Endothelial cell of umbilical vein (primary cell): Measurements from ENCODE around the gene TMEM61.

Source experiments
- CTCF ChIP-seq, 2 donors: IDR thresholded peaks; 1 replicate in 1 of 2; 2 replicates in 1 of 2; pipeline ENCODE4 v1.5.1; 2011; ENCODE audit warnings: low read length in 2 of 2, mild to moderate bottlenecking in 2 of 2, moderate library complexity in 2 of 2, control low read depth in 1 of 2, inconsistent platforms in 1 of 2, low read depth in 1 of 2; ENCODE audit not compliant: insufficient read depth in 1 of 2; ENCODE audit errors: extremely low read depth in 1 of 2
- EZH2 ChIP-seq: IDR thresholded peaks from 2 replicates; pipeline ENCODE4 v1.6.1; 2012; ENCODE audit warnings: borderline replicate concordance, low read depth, mild to moderate bottlenecking, moderate library complexity, low read length, inconsistent platforms; ENCODE audit not compliant: severe bottlenecking
- MAX ChIP-seq: IDR thresholded peaks from 2 replicates; pipeline ENCODE4 v1.6.1; 2011; ENCODE audit not compliant: insufficient read depth, insufficient read length
- POLR2A ChIP-seq: IDR thresholded peaks from 2 replicates; pipeline ENCODE4 v1.6.1; 2012; ENCODE audit warnings: low read depth, mild to moderate bottlenecking, control low read depth, low read length

- TF ChIP-seq EZH2, result no peak
- TF ChIP-seq MAX, result no peak
- TF ChIP-seq POLR2A, result no peak
- no peak for TF ChIP-seq CTCF (IDR thresholded peaks at IDR 0.05; ENCODE audit: extremely low read depth in 1 of 2, insufficient read depth in 1 of 2, low read depth in 1 of 2, low read length in 2 of 2)
Measured at GRCh38 chr1:54972436-54972835, 8.0 kb upstream of the TMEM61 start.
